Epithelial cell of esophagus (primary cell): ENCODE measurements around the gene CHSY3.
"Not testable (repeated sequence)": the region's sequence is repeated elsewhere in the genome, so short reads cannot be mapped to it uniquely, and the experiment has no call there.

Source experiments
- DNase-seq: peaks from one replicate; pipeline ENCODE4 v3.0.0; 2010; ENCODE audit warnings: low read depth
- H3K4me3 ChIP-seq: 2 replicates; pipeline ENCODE4 v1.5.1; 2011; ENCODE audit warnings: mild to moderate bottlenecking, low read length, control low read depth
- TF ChIP-seq, protein P1 (sequence below): IDR thresholded peaks from 2 replicates; pipeline ENCODE4 v1.5.1; 2011; ENCODE audit warnings: low read depth, mild to moderate bottlenecking, low read length, control low read depth, inconsistent platforms; ENCODE audit not compliant: insufficient read depth; ENCODE audit errors: missing control alignments

The CHSY3 gene

DNA sequence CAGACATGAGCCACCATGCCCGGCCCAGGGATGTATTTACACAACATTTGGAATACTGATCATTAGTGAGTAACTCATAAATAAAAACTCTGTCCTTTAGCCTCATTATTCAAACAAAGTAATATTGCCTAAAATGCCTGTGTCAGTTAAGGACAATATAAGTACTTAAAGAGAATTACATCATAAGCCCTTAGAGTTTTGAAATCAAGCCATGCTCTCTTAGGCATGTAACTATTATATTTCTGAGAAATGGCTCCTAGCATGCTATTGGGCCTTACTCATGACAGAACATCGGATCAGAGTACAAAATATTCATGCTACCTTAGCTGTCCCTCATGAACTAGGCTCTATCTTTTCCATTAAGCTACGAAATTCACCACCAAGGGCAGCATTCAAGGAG, 309.3 kb downstream of the CHSY3 start:
- TF ChIP-seq, protein P1, sequence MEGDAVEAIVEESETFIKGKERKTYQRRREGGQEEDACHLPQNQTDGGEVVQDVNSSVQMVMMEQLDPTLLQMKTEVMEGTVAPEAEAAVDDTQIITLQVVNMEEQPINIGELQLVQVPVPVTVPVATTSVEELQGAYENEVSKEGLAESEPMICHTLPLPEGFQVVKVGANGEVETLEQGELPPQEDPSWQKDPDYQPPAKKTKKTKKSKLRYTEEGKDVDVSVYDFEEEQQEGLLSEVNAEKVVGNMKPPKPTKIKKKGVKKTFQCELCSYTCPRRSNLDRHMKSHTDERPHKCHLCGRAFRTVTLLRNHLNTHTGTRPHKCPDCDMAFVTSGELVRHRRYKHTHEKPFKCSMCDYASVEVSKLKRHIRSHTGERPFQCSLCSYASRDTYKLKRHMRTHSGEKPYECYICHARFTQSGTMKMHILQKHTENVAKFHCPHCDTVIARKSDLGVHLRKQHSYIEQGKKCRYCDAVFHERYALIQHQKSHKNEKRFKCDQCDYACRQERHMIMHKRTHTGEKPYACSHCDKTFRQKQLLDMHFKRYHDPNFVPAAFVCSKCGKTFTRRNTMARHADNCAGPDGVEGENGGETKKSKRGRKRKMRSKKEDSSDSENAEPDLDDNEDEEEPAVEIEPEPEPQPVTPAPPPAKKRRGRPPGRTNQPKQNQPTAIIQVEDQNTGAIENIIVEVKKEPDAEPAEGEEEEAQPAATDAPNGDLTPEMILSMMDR = no peak
- H3K4me3 ChIP-seq = no peak overlapping the region
- DNase-seq = peak; percentile 41

DNA sequence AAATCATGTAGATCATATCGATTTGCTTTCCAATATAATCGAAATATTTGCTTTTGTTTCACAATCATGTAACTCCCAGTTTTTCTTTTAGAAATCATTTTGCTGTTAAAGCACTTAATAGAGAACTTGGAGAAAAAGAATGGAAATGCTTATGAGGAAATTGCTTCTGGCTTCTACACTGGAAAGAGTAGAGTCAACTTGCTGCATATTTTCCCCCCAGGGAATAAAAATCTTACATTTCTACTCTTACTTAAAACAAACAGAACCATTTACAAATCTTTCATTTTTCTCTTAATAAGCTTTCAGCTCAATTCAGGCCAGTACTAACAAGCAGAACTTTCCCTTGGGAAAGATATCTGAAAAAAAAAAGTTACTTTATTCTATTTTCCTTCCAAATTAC, 312.0 kb downstream of the CHSY3 start:
- DNase-seq = no peak
- H3K4me3 ChIP-seq = no peak overlapping the region
- TF ChIP-seq, protein P1 = no peak

DNA sequence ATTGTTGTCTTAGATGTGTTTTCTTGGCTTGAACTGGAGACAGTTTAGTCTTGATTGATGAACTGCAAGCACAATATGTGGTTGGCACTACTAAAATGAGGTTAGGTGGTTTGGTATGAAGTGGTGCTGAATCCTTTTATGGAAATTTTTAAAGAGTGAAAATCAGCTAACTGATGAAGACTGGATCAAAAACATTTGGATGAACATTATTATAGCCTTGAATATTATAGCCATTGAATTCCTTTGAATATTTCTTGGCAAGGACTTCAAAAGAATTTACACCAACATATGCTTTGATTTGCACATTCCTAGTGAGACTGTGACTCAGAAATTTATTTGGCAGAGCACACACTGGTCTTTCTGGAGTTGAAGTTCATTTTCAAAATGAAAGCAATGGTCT, 318.3 kb downstream of the CHSY3 start:
- DNase-seq = peak; percentile 50
- TF ChIP-seq, protein P1 = no peak
- H3K4me3 ChIP-seq = no peak overlapping the region

DNA sequence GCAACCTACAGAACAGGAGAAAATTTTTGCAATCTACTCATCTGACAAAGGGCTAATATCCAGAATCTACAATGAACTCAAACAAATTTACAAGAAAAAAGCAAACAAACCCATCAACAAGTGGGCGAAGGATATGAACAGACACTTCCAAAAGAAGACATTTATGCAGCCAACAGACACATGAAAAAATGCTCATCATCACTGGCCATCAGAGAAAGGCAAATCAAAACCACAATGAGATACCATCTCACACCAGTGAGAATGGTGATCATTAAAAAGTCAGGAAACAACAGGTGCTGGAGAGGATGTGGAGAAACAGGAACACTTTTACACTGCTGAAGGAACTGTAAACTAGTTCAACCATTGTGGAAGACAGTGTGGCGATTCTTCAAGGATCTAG, 322.3 kb downstream of the CHSY3 start:
- not testable (repeated sequence) for H3K4me3 ChIP-seq, DNase-seq

DNA sequence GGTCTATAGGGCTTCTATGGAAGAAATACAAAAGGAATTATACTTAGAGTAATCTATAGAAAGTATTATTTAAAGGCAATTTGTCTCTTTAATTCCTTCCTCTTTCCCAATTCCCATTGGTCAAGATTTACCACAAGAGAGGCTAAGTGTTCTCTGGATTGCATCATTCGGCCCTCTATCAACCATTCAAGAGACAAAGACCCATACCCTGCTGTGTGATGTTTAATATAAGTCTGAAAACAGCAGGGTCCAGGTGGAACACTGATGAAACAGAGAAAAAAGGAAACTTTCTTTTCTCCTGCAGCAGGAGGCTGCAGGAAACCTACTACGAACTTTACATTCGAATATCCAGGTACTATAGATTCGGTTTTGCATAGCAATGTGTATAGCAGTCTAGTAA, 323.4 kb downstream of the CHSY3 start:
- TF ChIP-seq, protein P1 = no peak
- DNase-seq = no peak
- H3K4me3 ChIP-seq = no peak overlapping the region

DNA sequence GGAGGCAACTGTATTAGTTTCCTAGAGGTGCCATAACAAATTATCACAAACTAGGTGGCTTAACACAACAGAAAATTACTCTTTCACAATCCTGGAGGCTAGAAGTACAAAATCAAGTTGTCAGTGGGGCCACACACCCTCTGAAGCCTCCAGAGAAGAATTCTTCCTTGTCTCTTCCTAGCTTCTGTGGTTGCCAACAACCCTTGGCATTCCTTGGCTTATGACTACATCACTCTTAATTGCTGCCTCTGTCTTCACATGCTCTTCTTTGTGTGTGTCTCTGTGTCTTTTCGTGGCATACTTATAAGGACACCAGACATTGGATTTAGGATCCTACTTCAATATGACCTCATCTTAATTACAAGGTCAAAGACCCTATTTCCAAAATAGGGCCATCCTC, 327.5 kb downstream of the CHSY3 start:
- TF ChIP-seq, protein P1 = no peak
- H3K4me3 ChIP-seq = no peak overlapping the region
- DNase-seq = peak; percentile 14

DNA sequence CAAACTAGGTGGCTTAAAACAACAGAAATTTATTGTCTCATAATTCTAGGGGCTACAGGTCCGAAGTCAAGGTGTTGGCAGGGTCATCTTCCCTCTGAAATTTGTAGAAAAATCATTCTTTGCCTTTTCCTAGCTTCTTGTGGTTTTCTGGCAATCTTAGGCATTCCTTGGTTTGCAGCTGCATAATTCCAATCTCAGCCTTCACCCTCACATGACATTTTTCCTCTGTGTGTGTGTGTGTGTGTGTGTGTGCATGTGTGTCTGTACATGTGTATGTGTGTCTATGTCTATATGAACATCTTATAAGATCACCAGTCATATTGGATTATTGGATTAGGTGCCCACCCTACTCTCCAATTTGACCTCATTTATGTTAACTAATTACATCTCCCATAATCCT, 330.6 kb downstream of the CHSY3 start:
- no peak overlapping the region for H3K4me3 ChIP-seq
- TF ChIP-seq, protein P1 = no peak
- DNase-seq = no peak
